ENCODE results near the gene ASPSCR1. TPM values are rescaled to one million over a fixed set of nuclear protein-coding genes. Genes with fewer than 3 reads are reported as not detected.

Gene ASPSCR1
- total and polyA plus RNA-seq, 2 of the 13 experiments (the other 11 are each of a cell fraction or from before 2014, with no cell fraction given), result 274 to 314 TPM

DNA sequence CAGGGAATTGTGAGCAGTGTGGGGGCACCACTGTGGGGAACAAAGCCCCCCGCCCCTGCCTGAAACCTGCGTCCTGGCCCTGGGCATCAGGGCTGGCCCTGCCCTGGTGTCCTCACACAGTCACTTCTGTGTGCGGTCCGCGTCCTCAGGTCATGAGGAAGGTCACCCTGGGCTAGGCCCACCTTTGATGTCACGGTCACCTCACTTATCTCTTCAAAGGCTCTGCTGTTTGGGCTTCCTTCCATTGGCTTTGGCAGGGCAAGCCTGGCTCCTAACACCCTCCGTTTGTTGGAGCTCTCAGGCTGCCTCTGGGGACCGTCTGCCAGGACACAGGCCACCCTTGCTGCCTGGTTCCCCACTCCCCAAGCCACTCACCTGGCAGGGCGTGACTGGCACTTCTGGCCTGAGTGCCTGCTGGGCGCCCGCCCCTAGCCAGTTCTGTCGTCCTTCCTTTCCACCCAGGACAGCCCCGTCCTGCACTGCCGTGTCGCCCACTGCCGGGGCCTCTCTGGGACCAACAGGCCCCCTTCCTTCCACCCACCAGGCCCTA lies 36.4 kb downstream of the ASPSCR1 start (continued):
- TF ChIP-seq, protein P1, sequence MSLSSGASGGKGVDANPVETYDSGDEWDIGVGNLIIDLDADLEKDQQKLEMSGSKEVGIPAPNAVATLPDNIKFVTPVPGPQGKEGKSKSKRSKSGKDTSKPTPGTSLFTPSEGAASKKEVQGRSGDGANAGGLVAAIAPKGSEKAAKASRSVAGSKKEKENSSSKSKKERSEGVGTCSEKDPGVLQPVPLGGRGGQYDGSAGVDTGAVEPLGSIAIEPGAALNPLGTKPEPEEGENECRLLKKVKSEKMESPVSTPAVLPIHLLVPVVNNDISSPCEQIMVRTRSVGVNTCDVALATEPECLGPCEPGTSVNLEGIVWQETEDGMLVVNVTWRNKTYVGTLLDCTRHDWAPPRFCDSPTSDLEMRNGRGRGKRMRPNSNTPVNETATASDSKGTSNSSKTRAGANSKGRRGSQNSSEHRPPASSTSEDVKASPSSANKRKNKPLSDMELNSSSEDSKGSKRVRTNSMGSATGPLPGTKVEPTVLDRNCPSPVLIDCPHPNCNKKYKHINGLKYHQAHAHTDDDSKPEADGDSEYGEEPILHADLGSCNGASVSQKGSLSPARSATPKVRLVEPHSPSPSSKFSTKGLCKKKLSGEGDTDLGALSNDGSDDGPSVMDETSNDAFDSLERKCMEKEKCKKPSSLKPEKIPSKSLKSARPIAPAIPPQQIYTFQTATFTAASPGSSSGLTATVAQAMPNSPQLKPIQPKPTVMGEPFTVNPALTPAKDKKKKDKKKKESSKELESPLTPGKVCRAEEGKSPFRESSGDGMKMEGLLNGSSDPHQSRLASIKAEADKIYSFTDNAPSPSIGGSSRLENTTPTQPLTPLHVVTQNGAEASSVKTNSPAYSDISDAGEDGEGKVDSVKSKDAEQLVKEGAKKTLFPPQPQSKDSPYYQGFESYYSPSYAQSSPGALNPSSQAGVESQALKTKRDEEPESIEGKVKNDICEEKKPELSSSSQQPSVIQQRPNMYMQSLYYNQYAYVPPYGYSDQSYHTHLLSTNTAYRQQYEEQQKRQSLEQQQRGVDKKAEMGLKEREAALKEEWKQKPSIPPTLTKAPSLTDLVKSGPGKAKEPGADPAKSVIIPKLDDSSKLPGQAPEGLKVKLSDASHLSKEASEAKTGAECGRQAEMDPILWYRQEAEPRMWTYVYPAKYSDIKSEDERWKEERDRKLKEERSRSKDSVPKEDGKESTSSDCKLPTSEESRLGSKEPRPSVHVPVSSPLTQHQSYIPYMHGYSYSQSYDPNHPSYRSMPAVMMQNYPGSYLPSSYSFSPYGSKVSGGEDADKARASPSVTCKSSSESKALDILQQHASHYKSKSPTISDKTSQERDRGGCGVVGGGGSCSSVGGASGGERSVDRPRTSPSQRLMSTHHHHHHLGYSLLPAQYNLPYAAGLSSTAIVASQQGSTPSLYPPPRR (CRISPR knock-in tag; IDR thresholded peaks at IDR 0.05; ENCODE audit: borderline replicate concordance), result peak; percentile 52
- TF ChIP-seq TGIF2 (CRISPR knock-in tag; IDR thresholded peaks at IDR 0.05) (0 out of 2 replicates have a peak, but pooled peaks have one; percentile 45), POLR2A (IDR thresholded peaks at IDR 0.05; ENCODE audit: insufficient read depth in 1 of 2, low read depth in 2 of 2, low read length in 2 of 2) (no peak), ZNF766 (CRISPR knock-in tag; IDR thresholded peaks at IDR 0.05; ENCODE audit: borderline replicate concordance) (no peak), ZZZ3 (CRISPR knock-in tag; IDR thresholded peaks at IDR 0.05; ENCODE audit: borderline replicate concordance) (no peak), ZNF619 (CRISPR knock-in tag; IDR thresholded peaks at IDR 0.05) (no peak), SMARCC2 (IDR thresholded peaks at IDR 0.05) (no peak), ZNF563 (CRISPR knock-in tag; IDR thresholded peaks at IDR 0.05) (no peak), ZFP41 (CRISPR knock-in tag; IDR thresholded peaks at IDR 0.05; ENCODE audit: borderline replicate concordance) (no peak), HNF4G (IDR thresholded peaks at IDR 0.05; ENCODE audit: borderline replicate concordance, low read depth, low read length) (no peak), HNF4G (CRISPR knock-in tag; IDR thresholded peaks at IDR 0.05; ENCODE audit: borderline replicate concordance, low read depth) (no peak), ZNF75D (CRISPR knock-in tag; IDR thresholded peaks at IDR 0.05; ENCODE audit: borderline replicate concordance) (no peak), TCF12 (IDR thresholded peaks at IDR 0.05) (no peak), TCF12 (CRISPR knock-in tag; IDR thresholded peaks at IDR 0.05) (no peak), FOXK2 (IDR thresholded peaks at IDR 0.05) (no peak), ZNF773 (CRISPR knock-in tag; IDR thresholded peaks at IDR 0.05; ENCODE audit: borderline replicate concordance) (no peak), ZNF7 (CRISPR knock-in tag; IDR thresholded peaks at IDR 0.05) (no peak), POLR2AphosphoS2 (IDR thresholded peaks at IDR 0.05; ENCODE audit: low read depth, low read length) (no peak), HNRNPK (IDR thresholded peaks at IDR 0.05; ENCODE audit: low read depth, low read length, poor library complexity, severe bottlenecking) (no peak), ZNF232 (CRISPR knock-in tag; IDR thresholded peaks at IDR 0.05; ENCODE audit: borderline replicate concordance) (0 out of 2 replicates have a peak, but pooled peaks have one; percentile 18), ZFP1 (CRISPR knock-in tag; IDR thresholded peaks at IDR 0.05) (no peak), KDM6A (CRISPR knock-in tag; IDR thresholded peaks at IDR 0.05; ENCODE audit: low read depth) (no peak), SALL2 (CRISPR knock-in tag; IDR thresholded peaks at IDR 0.05) (no peak), NR2F6 (IDR thresholded peaks at IDR 0.05) (peak; percentile 93), NR2F6 (CRISPR knock-in tag; IDR thresholded peaks at IDR 0.05) (peak; percentile 89)
- TF ChIP-seq, protein P2, sequence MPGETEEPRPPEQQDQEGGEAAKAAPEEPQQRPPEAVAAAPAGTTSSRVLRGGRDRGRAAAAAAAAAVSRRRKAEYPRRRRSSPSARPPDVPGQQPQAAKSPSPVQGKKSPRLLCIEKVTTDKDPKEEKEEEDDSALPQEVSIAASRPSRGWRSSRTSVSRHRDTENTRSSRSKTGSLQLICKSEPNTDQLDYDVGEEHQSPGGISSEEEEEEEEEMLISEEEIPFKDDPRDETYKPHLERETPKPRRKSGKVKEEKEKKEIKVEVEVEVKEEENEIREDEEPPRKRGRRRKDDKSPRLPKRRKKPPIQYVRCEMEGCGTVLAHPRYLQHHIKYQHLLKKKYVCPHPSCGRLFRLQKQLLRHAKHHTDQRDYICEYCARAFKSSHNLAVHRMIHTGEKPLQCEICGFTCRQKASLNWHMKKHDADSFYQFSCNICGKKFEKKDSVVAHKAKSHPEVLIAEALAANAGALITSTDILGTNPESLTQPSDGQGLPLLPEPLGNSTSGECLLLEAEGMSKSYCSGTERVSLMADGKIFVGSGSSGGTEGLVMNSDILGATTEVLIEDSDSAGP (CRISPR knock-in tag; IDR thresholded peaks at IDR 0.05; ENCODE audit: borderline replicate concordance), result peak; percentile 34; the same call in 1 of the 2 replicates
- TF ChIP-seq, protein P3, sequence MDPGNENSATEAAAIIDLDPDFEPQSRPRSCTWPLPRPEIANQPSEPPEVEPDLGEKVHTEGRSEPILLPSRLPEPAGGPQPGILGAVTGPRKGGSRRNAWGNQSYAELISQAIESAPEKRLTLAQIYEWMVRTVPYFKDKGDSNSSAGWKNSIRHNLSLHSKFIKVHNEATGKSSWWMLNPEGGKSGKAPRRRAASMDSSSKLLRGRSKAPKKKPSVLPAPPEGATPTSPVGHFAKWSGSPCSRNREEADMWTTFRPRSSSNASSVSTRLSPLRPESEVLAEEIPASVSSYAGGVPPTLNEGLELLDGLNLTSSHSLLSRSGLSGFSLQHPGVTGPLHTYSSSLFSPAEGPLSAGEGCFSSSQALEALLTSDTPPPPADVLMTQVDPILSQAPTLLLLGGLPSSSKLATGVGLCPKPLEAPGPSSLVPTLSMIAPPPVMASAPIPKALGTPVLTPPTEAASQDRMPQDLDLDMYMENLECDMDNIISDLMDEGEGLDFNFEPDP (CRISPR knock-in tag; conservative IDR thresholded peaks at IDR 0.05), result no peak
